H9 (cell line): ENCODE results near the gene PCSK6. TPM values are rescaled to one million over a fixed set of nuclear protein-coding genes. Genes with fewer than 3 reads are reported as not detected.

Experiments
- DNase-seq: peaks from one replicate; pipeline ENCODE4 v3.0.0-alpha.2; 2017
- H2AFZ ChIP-seq: one replicate; pipeline ENCODE4 v1.6.1; 2013; ENCODE audit warnings: mild to moderate bottlenecking, low read length, control low read depth, moderate library complexity
- H2AK5ac ChIP-seq: 2 replicates; pipeline ENCODE4 v1.6.1; 2013; ENCODE audit warnings: low read length, control low read depth, mixed read lengths; ENCODE audit not compliant: insufficient read length
- H2BK120ac ChIP-seq: one replicate; pipeline ENCODE4 v1.6.1; 2013; ENCODE audit warnings: low read depth, mild to moderate bottlenecking, low read length, control low read depth, inconsistent platforms; ENCODE audit not compliant: poor library complexity, severe bottlenecking
- H2BK12ac ChIP-seq: 2 replicates; pipeline ENCODE4 v1.6.1; 2013; ENCODE audit warnings: low read length, control low read depth, mixed read lengths, low read depth; ENCODE audit not compliant: insufficient read length
- H2BK15ac ChIP-seq: 2 replicates; pipeline ENCODE4 v1.6.1; 2013; ENCODE audit warnings: low read depth, low read length, control low read depth
- H2BK20ac ChIP-seq: one replicate; pipeline ENCODE4 v1.6.1; 2013; ENCODE audit warnings: low read depth, mild to moderate bottlenecking, low read length, control low read depth, inconsistent platforms; ENCODE audit not compliant: poor library complexity, severe bottlenecking
- H2BK5ac ChIP-seq: 2 replicates; pipeline ENCODE4 v1.6.1; 2013; ENCODE audit warnings: low read length, control low read depth, mixed read lengths; ENCODE audit not compliant: insufficient read length
- H3K14ac ChIP-seq: 2 replicates; pipeline ENCODE4 v1.6.1; 2013; ENCODE audit warnings: low read length, control low read depth; ENCODE audit not compliant: insufficient read depth
- H3K18ac ChIP-seq: 2 replicates; pipeline ENCODE4 v1.6.1; 2013; ENCODE audit warnings: low read depth, mild to moderate bottlenecking, mixed read lengths, low read length, control low read depth; ENCODE audit not compliant: insufficient read length
- H3K23ac ChIP-seq: 2 replicates; pipeline ENCODE4 v1.6.1; 2013; ENCODE audit warnings: low read length, control low read depth, mixed read lengths, low read depth; ENCODE audit not compliant: insufficient read length
- H3K23me2 ChIP-seq: 2 replicates; pipeline ENCODE4 v1.6.1; 2013; ENCODE audit warnings: low read depth, mild to moderate bottlenecking, mixed read lengths, low read length, control low read depth; ENCODE audit not compliant: insufficient read length, poor library complexity, severe bottlenecking
- H3K27ac ChIP-seq: 2 replicates; pipeline ENCODE4 v1.5.1; 2013; ENCODE audit warnings: low read length, control low read depth, mixed read lengths, low read depth; ENCODE audit not compliant: insufficient read length
- H3K27me3 ChIP-seq: 2 replicates; pipeline ENCODE4 v1.6.1; 2013; ENCODE audit warnings: low read length, control low read depth, inconsistent platforms; ENCODE audit not compliant: insufficient read depth
- H3K4ac ChIP-seq: 2 replicates; pipeline ENCODE4 v1.6.1; 2013; ENCODE audit warnings: low read depth, mild to moderate bottlenecking, control low read depth, inconsistent platforms, low read length, moderate library complexity
- H3K4me1 ChIP-seq: 2 replicates; pipeline ENCODE4 v1.6.1; 2013; ENCODE audit warnings: low read length, control low read depth, inconsistent platforms; ENCODE audit not compliant: insufficient read depth
- H3K4me2 ChIP-seq: 2 replicates; pipeline ENCODE4 v1.6.1; 2013; ENCODE audit warnings: low read length, control low read depth, mixed read lengths; ENCODE audit not compliant: insufficient read length, insufficient read depth
- H3K56ac ChIP-seq: 2 replicates; pipeline ENCODE4 v1.6.1; 2013; ENCODE audit warnings: low read depth, mild to moderate bottlenecking, mixed read lengths, low read length, control low read depth; ENCODE audit not compliant: insufficient read length
- H3K79me1 ChIP-seq: 2 replicates; pipeline ENCODE4 v1.6.1; 2013; ENCODE audit warnings: low read depth, mild to moderate bottlenecking, moderate library complexity, low read length, control low read depth, inconsistent platforms; ENCODE audit not compliant: insufficient read depth, poor library complexity, severe bottlenecking
- H3K79me2 ChIP-seq: 2 replicates; pipeline ENCODE4 v1.6.1; 2013; ENCODE audit warnings: low read length, control low read depth, inconsistent platforms; ENCODE audit not compliant: insufficient read depth
- H3K9ac ChIP-seq: 2 replicates; pipeline ENCODE4 v1.6.1; 2013; ENCODE audit warnings: low read length, control low read depth, mixed read lengths; ENCODE audit not compliant: insufficient read length; ENCODE audit errors: extremely low read depth
- H3K9me3 ChIP-seq: one replicate; pipeline ENCODE4 v1.6.1; 2013; ENCODE audit warnings: low read depth, low read length, inconsistent platforms; ENCODE audit not compliant: control insufficient read depth
- H3T11ph ChIP-seq: one replicate; pipeline ENCODE4 v1.6.1; 2013; ENCODE audit warnings: mild to moderate bottlenecking, low read length, control low read depth, inconsistent platforms
- H4K20me1 ChIP-seq: one replicate; pipeline ENCODE4 v1.6.1; 2013; ENCODE audit not compliant: control insufficient read depth, insufficient read length, insufficient read depth
- H4K5ac ChIP-seq: 2 replicates; pipeline ENCODE4 v1.6.1; 2013; ENCODE audit warnings: low read depth, mild to moderate bottlenecking, mixed read lengths, low read length, control low read depth; ENCODE audit not compliant: insufficient read length
- H4K8ac ChIP-seq: replicated peaks from 2 replicates; pipeline ENCODE4 v1.6.1; 2013; ENCODE audit warnings: low read length, control low read depth, mixed read lengths, low read depth; ENCODE audit not compliant: insufficient read length
- H4K91ac ChIP-seq: 2 replicates; pipeline ENCODE4 v1.6.1; 2013; ENCODE audit warnings: low read depth, mild to moderate bottlenecking, moderate library complexity, mixed read lengths, low read length, control low read depth; ENCODE audit not compliant: insufficient read length
- H3K27ac Mint-ChIP-seq, 3 experiments: 2 replicates in 2 of 3; 3 replicates in 1 of 3; pipeline ENCODE4 v1.8.0; 2020 to 2021; ENCODE audit warnings: mixed read lengths in 3 of 3, mild to moderate bottlenecking in 1 of 3, moderate library complexity in 1 of 3
- H3K27me3 Mint-ChIP-seq: 2 replicates; pipeline ENCODE4 v1.8.0; 2021; ENCODE audit warnings: low read depth, mild to moderate bottlenecking, moderate library complexity, mixed read lengths
- H3K36me3 Mint-ChIP-seq, 3 experiments: 2 replicates in 2 of 3; 3 replicates in 1 of 3; pipeline ENCODE4 v1.8.0; 2020 to 2021; ENCODE audit warnings: low read depth in 3 of 3, mixed read lengths in 3 of 3; ENCODE audit not compliant: insufficient read depth in 1 of 3
- H3K4me1 Mint-ChIP-seq, 2 experiments: 2 replicates each; pipeline ENCODE4 v1.8.0; 2020; ENCODE audit warnings: mixed read lengths in 2 of 2
- H3K4me3 Mint-ChIP-seq, 2 experiments: 2 replicates in 1 of 2; 3 replicates in 1 of 2; pipeline ENCODE4 v1.8.0; 2020 to 2021; ENCODE audit warnings: mild to moderate bottlenecking in 2 of 2, mixed read lengths in 2 of 2, moderate library complexity in 1 of 2
- H3K9me3 Mint-ChIP-seq, 2 experiments: 2 replicates in 1 of 2; 3 replicates in 1 of 2; pipeline ENCODE4 v1.8.0; 2020; ENCODE audit warnings: mild to moderate bottlenecking in 2 of 2, mixed read lengths in 2 of 2, moderate library complexity in 1 of 2
- WGBS: extraction: QIAGEN DNeasy Blood & Tissue Kit; methylation state at CpG from one replicate; pipeline ENCODE4 v1.1.7; 2013; ENCODE audit warnings: missing lambda C conversion rate, low lambda C conversion rate, mixed read lengths; ENCODE audit not compliant: insufficient read length; ENCODE audit errors: extremely low coverage; 5-methylcytosine and 5-hydroxymethylcytosine counted together
- total RNA-seq: library from RNA; stranded (reverse); gene quantifications from 2 replicates; pipeline ENCODE4 v1.2.1, GENCODE V29; 2021
- TF ChIP-seq, protein P1 (sequence below): fragments of 200-600 bp; sonication (generic); conservative IDR thresholded peaks from 3 replicates; pipeline ENCODE4 v1.8.0; 2021; ENCODE audit warnings: antibody characterized with exemption, mild to moderate bottlenecking

PCSK6 gene
- total RNA-seq, 1 experiment from 2014 or later: 4.0 TPM

GRCh38 chr15:101324524-101325177, 164.9 kb downstream of the PCSK6 start:
- Mint-ChIP-seq H3K36me3 (no peaks in the 10 kb centered on the region; a peak in 1 of 7 replicates), H3K9me3 (no peaks in the 10 kb centered on the region)
- WGBS: no CpG with 5 or more reads among the region's 13 CpGs

More at GRCh38 chr15:101324524-101325177, 164.9 kb downstream of the PCSK6 start:
- Histone ChIP-seq H2BK5ac (no peak overlapping the region), H3K56ac (no peak overlapping the region), H2BK12ac (no peak overlapping the region), H3K79me1 (no peaks in the 10 kb centered on the region), H4K20me1 (no peaks in the 10 kb centered on the region), H3K27ac (no peak overlapping the region), H3K9me3 (no peaks in the 10 kb centered on the region), H3K9ac (no peak overlapping the region), H4K91ac (no peak overlapping the region), H4K8ac (no peak overlapping the region), H2BK15ac (no peak overlapping the region), H2BK20ac (no peak overlapping the region), H3K79me2 (no peaks in the 10 kb centered on the region), H2BK120ac (no peak overlapping the region), H3K4me1 (no peaks in the 10 kb centered on the region), H3K18ac (no peak overlapping the region), H3K4ac (no peak overlapping the region), H3K14ac (no peak overlapping the region; the same call in 1 of the 2 replicates), H3K4me2 (no peak overlapping the region), H2AK5ac (no peak overlapping the region), H3K23me2 (no peaks in the 10 kb centered on the region), H3T11ph (no peak overlapping the region), H2AFZ (no peak overlapping the region), H3K27me3 (no peaks in the 10 kb centered on the region), H4K5ac (no peak overlapping the region), H3K23ac (no peak overlapping the region)
- peaks cover 4 to 8% of the 10 kb centered on the region in 2 experiments for H3K4me1 Mint-ChIP-seq
- DNase-seq: no peak
- no peak overlapping the region for H3K4me3 Mint-ChIP-seq
- TF ChIP-seq, protein P1, sequence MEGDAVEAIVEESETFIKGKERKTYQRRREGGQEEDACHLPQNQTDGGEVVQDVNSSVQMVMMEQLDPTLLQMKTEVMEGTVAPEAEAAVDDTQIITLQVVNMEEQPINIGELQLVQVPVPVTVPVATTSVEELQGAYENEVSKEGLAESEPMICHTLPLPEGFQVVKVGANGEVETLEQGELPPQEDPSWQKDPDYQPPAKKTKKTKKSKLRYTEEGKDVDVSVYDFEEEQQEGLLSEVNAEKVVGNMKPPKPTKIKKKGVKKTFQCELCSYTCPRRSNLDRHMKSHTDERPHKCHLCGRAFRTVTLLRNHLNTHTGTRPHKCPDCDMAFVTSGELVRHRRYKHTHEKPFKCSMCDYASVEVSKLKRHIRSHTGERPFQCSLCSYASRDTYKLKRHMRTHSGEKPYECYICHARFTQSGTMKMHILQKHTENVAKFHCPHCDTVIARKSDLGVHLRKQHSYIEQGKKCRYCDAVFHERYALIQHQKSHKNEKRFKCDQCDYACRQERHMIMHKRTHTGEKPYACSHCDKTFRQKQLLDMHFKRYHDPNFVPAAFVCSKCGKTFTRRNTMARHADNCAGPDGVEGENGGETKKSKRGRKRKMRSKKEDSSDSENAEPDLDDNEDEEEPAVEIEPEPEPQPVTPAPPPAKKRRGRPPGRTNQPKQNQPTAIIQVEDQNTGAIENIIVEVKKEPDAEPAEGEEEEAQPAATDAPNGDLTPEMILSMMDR: no peak
- peaks cover 52% of the 10 kb centered on the region for H3K27me3 Mint-ChIP-seq
- no peak overlapping the region; a peak in 1 of 7 replicates for H3K27ac Mint-ChIP-seq
